Stimulated activated CD4-positive, alpha-beta T cell treated with anti-CD3 and anti-CD28 coated beads, Interleukin-4, amount 100 ng/mL, for 1 hour (primary cell): ENCODE measurements around the gene LHCGR.
"Not testable (repeated sequence)": the region's sequence is repeated elsewhere in the genome, so short reads cannot be mapped to it uniquely, and the experiment has no call there.

Experiments used
- DNase-seq: peaks from one replicate; pipeline ENCODE4 v3.0.0-alpha.2; 2020

LHCGR gene

GRCh38 chr2:48739236-48739635, 16.3 kb downstream of the LHCGR start:
- not testable (repeated sequence) for DNase-seq

- DNase-seq, result no peak
Measured at GRCh38 chr2:48738806-48739205, 16.7 kb downstream of the LHCGR start.

GRCh38 chr2:48736251-48736650, 19.3 kb downstream of the LHCGR start:
- no peak for DNase-seq

- no peak for DNase-seq
Measured at GRCh38 chr2:48734576-48735303, 20.8 kb downstream of the LHCGR start.

- DNase-seq, result no peak
Measured at GRCh38 chr2:48733067-48733503, 22.4 kb downstream of the LHCGR start.

- DNase-seq, result no peak
Measured at GRCh38 chr2:48728840-48729239, 26.7 kb downstream of the LHCGR start.

GRCh38 chr2:48728295-48728694, 27.2 kb downstream of the LHCGR start:
- no peak for DNase-seq

- DNase-seq, result no peak
Measured at GRCh38 chr2:48727560-48727959, 28.0 kb downstream of the LHCGR start.

- no peak for DNase-seq
Measured at GRCh38 chr2:48725696-48726494, 29.6 kb downstream of the LHCGR start.

GRCh38 chr2:48724278-48724677, 31.2 kb downstream of the LHCGR start:
- DNase-seq, result no peak

- DNase-seq, result no peak
Measured at GRCh38 chr2:48723129-48723528, 32.4 kb downstream of the LHCGR start.

- no peak for DNase-seq
Measured at GRCh38 chr2:48722391-48722790, 33.1 kb downstream of the LHCGR start.

- no peak for DNase-seq
Measured at GRCh38 chr2:48721158-48721557, 34.4 kb downstream of the LHCGR start.

GRCh38 chr2:48719480-48720177, 35.9 kb downstream of the LHCGR start:
- no peak for DNase-seq

- DNase-seq, result no peak
Measured at GRCh38 chr2:48717846-48718245, 37.7 kb downstream of the LHCGR start.

- no peak for DNase-seq
Measured at GRCh38 chr2:48715956-48716355, 39.6 kb downstream of the LHCGR start.

- no peak for DNase-seq
Measured at GRCh38 chr2:48715042-48715899, 40.3 kb downstream of the LHCGR start.

GRCh38 chr2:48714245-48714644, 41.3 kb downstream of the LHCGR start:
- DNase-seq, result no peak

GRCh38 chr2:48713647-48714046, 41.9 kb downstream of the LHCGR start:
- no peak for DNase-seq

GRCh38 chr2:48712151-48712550, 43.4 kb downstream of the LHCGR start:
- DNase-seq, result no peak

- DNase-seq, result no peak
Measured at GRCh38 chr2:48711343-48711742, 44.2 kb downstream of the LHCGR start.
